Measurements from ENCODE around the gene RNF207.

The RNF207 gene

GRCh38 chr1:6251681-6252373 is 45.9 kb downstream of the RNF207 start:
- DNase-seq: no peak

GRCh38 chr1:6252374-6252710 is 46.4 kb downstream of the RNF207 start:
- no peak for DNase-seq

GRCh38 chr1:6253380-6253779 is 47.5 kb downstream of the RNF207 start:
- no peak for DNase-seq

GRCh38 chr1:6254691-6255090 is 48.8 kb downstream of the RNF207 start:
- DNase-seq: no peak

GRCh38 chr1:6256645-6257044 is 50.7 kb downstream of the RNF207 start:
- DNase-seq: no peak

GRCh38 chr1:6257541-6258069 is 51.7 kb downstream of the RNF207 start:
- DNase-seq: no peak

- DNase-seq: no peak
Measured at GRCh38 chr1:6258675-6259074, 52.8 kb downstream of the RNF207 start.

- peak; percentile 47 to 85 (median 62) for DNase-seq
Measured at GRCh38 chr1:6259491-6260362, 53.8 kb downstream of the RNF207 start.

GRCh38 chr1:6260433-6260934 is 54.6 kb downstream of the RNF207 start:
- no peak for DNase-seq

GRCh38 chr1:6260961-6261614 is 55.2 kb downstream of the RNF207 start, which contains the start of gene GPR153:
GPR153 (minus strand) TSS chr1:6261098; CDS start chr1:6254905, 6,193 bp downstream.
- peak in 1 of 5 donors; percentile 43 for DNase-seq

- DNase-seq: no peak
Measured at GRCh38 chr1:6261615-6261995, 55.7 kb downstream of the RNF207 start.

- no peak for DNase-seq
Measured at GRCh38 chr1:6262555-6263420, 56.9 kb downstream of the RNF207 start.

GRCh38 chr1:6263716-6264115 is 57.8 kb downstream of the RNF207 start:
- no peak for DNase-seq

GRCh38 chr1:6265151-6265550 is 59.2 kb downstream of the RNF207 start:
- DNase-seq: no peak

- no peak for DNase-seq
Measured at GRCh38 chr1:6266641-6267040, 60.7 kb downstream of the RNF207 start.

GRCh38 chr1:6267686-6268322 is 61.9 kb downstream of the RNF207 start:
- DNase-seq: no peak

- no peak for DNase-seq
Measured at GRCh38 chr1:6268415-6268814, 62.5 kb downstream of the RNF207 start.

GRCh38 chr1:6269296-6269695 is 63.4 kb downstream of the RNF207 start:
- no peak for DNase-seq

- DNase-seq: no peak
Measured at GRCh38 chr1:6269720-6270400, 63.9 kb downstream of the RNF207 start.

GRCh38 chr1:6270401-6270800 is 64.5 kb downstream of the RNF207 start:
- no peak for DNase-seq

Data from T-helper 1 cell (primary cell).